Muscle of leg (tissue), 11 donors: Measurements from ENCODE around the gene NUCB1. TPM values are rescaled to one million over a fixed set of nuclear protein-coding genes. Genes with fewer than 3 reads are reported as not detected.
A peak's percentile ranks its signal among the peaks of the same experiment; 100 is the strongest.

Source experiments
- DNase-seq: peaks from one replicate; pipeline ENCODE4 v3.0.0; 2013
- H3K27ac ChIP-seq: one replicate; pipeline ENCODE4 v1.5.1; 2013; ENCODE audit warnings: mild to moderate bottlenecking, low read length, control low read depth
- H3K27me3 ChIP-seq: one replicate; pipeline ENCODE4 v1.6.1; 2013; ENCODE audit warnings: low read length; ENCODE audit not compliant: control insufficient read depth, insufficient read depth
- H3K36me3 ChIP-seq: one replicate; pipeline ENCODE4 v1.6.1; 2013; ENCODE audit warnings: low read length; ENCODE audit not compliant: control insufficient read depth, insufficient read depth
- H3K4me1 ChIP-seq: one replicate; pipeline ENCODE4 v1.6.1; 2013; ENCODE audit warnings: low read length; ENCODE audit not compliant: control insufficient read depth, insufficient read depth
- H3K4me3 ChIP-seq: one replicate; pipeline ENCODE4 v1.5.1; 2013; ENCODE audit warnings: low read length, control low read depth
- H3K9me3 ChIP-seq: replicated peaks from 2 replicates; pipeline ENCODE4 v1.6.1; 2013; ENCODE audit warnings: low read depth, low read length; ENCODE audit not compliant: control insufficient read depth
- WGBS: methylation state at CpG from one replicate; pipeline ENCODE4 v1.1.5; 2013; ENCODE audit warnings: missing lambda C conversion rate; ENCODE audit not compliant: insufficient coverage; 5-methylcytosine and 5-hydroxymethylcytosine counted together
- polyA plus RNA-seq, 8 donors: library from polyadenylated mRNA; unstranded; fragments of 120-200 nt; gene quantifications; one replicate each; pipeline versions ENCODE4 v1.2.1 to v1.2.3, GENCODE V29; 2013; ENCODE audit warnings: inconsistent platforms in 1 of 8, low replicate concordance in 1 of 8; ENCODE audit not compliant: insufficient read length in 8 of 8, insufficient read depth in 1 of 8
- total RNA-seq: library from RNA; stranded (reverse); fragments of 120-200 nt; gene quantifications from one replicate; pipeline ENCODE4 v1.2.4, GENCODE V29; 2013

The NUCB1 gene
- total and polyA plus RNA-seq, 9 donors: 97.3 to 216 (median 175) TPM

DNA sequence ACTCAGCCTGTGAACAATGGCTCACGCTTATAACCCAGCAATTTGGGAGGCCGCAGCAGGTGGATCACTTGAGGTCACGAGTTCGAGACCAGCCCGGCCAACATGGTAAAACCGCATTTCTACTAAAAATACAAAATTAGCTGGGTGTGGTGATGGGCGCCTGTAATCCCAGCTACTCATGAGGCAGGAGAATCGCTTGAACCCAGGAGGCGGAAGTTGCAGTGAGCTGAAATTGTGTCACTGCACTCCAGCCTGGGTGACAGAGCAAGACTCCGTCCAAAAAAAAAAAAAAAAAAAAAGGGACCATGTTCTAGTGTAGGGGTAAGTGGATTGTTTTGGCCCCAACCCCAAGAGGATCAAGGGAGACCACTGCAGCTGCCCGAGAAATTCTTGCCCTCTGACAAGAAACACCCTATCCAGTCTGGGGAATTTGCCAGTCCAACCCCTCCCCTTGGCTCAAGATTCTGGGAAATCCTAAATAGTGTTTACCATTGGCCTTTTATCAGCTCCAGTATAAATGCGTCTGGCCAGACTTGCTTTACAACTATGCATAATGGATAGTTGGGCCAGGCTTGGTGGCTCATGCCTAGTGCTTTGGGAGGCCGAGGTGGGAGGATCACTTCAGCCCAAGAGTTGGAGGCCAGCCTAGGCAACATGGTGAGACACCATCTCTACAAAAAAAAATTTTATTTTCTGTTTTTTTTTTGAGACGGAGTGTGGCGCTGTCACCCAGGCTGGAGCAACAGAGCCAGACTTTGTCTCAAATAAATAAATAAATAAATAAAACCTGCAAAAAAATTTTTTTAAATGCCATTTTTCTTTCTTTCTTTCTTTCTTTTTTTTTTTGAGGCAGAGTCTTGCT, 28.3 kb downstream of the NUCB1 start:
- peaks cover under 1% of the 10 kb centered on the region for H3K36me3 ChIP-seq
- H3K27me3 ChIP-seq: peaks cover 17% of the 10 kb centered on the region
- no peak for DNase-seq
- 92% methylated on average over 2 of the region's 15 CpGs for WGBS
- H3K27ac ChIP-seq: no peak overlapping the region
- peaks cover 9% of the 10 kb centered on the region for H3K4me1 ChIP-seq
- no peak overlapping the region for H3K4me3 ChIP-seq
- no peaks in the 10 kb centered on the region for H3K9me3 ChIP-seq

- Histone ChIP-seq H3K36me3 (no peaks in the 10 kb centered on the region), H3K4me1 (peaks cover 9% of the 10 kb centered on the region), H3K4me3 (peak within 1 kb of the TSS; percentile 43), H3K9me3 (no peaks in the 10 kb centered on the region), H3K27ac (no peak within 1 kb of the TSS), H3K27me3 (peaks cover 25% of the 10 kb centered on the region)
- WGBS: under 1% methylated on average over 29 of the region's 43 CpGs
- peak; percentile 69 for DNase-seq
These were observed 33.3 kb downstream of the NUCB1 start, which contains the start of gene DHDH for GRCh38 chr19:48933382-48933932. TSS of gene DHDH (plus strand) at chr19:48933699. CDS start at chr19:48933722, 23 bp downstream.

DNA sequence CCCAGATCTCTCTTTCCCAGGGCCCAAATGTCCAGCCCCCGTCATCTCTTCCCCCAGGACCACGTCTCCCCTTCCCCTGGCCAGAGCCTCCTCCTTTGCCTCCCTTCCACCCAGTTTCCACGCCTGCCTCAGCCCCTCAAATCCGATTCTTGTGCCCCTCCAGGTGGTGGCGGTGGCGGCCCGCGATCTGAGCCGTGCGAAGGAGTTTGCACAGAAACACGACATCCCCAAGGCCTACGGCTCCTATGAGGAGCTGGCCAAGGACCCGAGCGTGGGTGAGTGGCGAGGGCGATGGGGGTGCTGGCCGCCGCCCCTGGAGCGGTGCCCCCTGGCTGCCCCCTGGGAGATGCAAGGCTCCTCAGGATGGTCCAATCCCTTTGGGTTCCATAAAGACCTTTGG, 34.7 kb downstream of the NUCB1 start:
- peaks cover 25% of the 10 kb centered on the region for H3K27me3 ChIP-seq
- WGBS: 77% methylated on average over 19 of the region's 19 CpGs
- H3K36me3 ChIP-seq: no peaks in the 10 kb centered on the region
- H3K9me3 ChIP-seq: no peaks in the 10 kb centered on the region
- DNase-seq: no peak
- no peak overlapping the region for H3K27ac ChIP-seq
- H3K4me3 ChIP-seq: no peak overlapping the region
- H3K4me1 ChIP-seq: peaks cover 7% of the 10 kb centered on the region

DNA sequence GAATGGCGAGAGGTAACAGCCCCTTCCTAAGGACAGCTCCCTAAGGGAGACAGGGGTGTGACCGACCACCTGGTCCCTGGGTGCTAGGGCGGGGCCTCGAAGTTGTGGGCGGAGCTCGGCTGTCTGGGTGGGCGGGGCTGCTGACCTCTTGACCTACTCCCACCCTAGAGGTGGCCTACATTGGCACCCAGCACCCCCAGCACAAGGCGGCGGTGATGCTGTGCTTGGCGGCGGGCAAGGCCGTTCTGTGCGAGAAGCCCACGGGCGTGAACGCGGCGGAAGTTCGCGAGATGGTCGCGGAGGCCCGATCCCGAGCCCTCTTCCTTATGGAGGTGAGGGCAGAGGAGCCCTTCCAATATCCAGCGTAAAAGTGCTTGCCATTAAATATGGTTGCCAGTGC, 35.8 kb downstream of the NUCB1 start:
- Histone ChIP-seq H3K27me3 (peaks cover 25% of the 10 kb centered on the region), H3K27ac (no peak overlapping the region), H3K4me1 (peaks cover 7% of the 10 kb centered on the region), H3K9me3 (peaks cover 5% of the 10 kb centered on the region), H3K36me3 (no peaks in the 10 kb centered on the region), H3K4me3 (no peak overlapping the region)
- 98% methylated on average over 16 of the region's 25 CpGs for WGBS
- DNase-seq: no peak

GRCh38 chr19:48938256-48938655, 38.1 kb downstream of the NUCB1 start:
- 82% methylated on average over 5 of the region's 7 CpGs for WGBS
- H3K4me3 ChIP-seq: no peak overlapping the region
- H3K4me1 ChIP-seq: peaks cover 4% of the 10 kb centered on the region
- H3K27me3 ChIP-seq: peaks cover 11% of the 10 kb centered on the region
- no peaks in the 10 kb centered on the region for H3K36me3 ChIP-seq
- H3K9me3 ChIP-seq: peaks cover 10% of the 10 kb centered on the region
- no peak for DNase-seq
- H3K27ac ChIP-seq: no peak overlapping the region

- no peak overlapping the region for H3K4me3 ChIP-seq
- no peaks in the 10 kb centered on the region for H3K36me3 ChIP-seq
- H3K9me3 ChIP-seq: peaks cover 10% of the 10 kb centered on the region
- no CpG with 5 or more reads among the region's 5 CpGs for WGBS
- no peak overlapping the region for H3K27ac ChIP-seq
- H3K4me1 ChIP-seq: no peaks in the 10 kb centered on the region
- DNase-seq: no peak
- peaks cover 2% of the 10 kb centered on the region for H3K27me3 ChIP-seq
These were observed 40.8 kb downstream of the NUCB1 start for GRCh38 chr19:48940902-48941301.

- WGBS: 86% methylated on average over 2 of the region's 6 CpGs
- Histone ChIP-seq H3K4me1 (peaks cover 7% of the 10 kb centered on the region), H3K27ac (no peak overlapping the region), H3K9me3 (peaks cover 14% of the 10 kb centered on the region), H3K4me3 (no peak overlapping the region), H3K36me3 (no peaks in the 10 kb centered on the region), H3K27me3 (peaks cover 2% of the 10 kb centered on the region)
- DNase-seq: no peak
These were observed 43.0 kb downstream of the NUCB1 start for GRCh38 chr19:48943081-48943480.

DNA sequence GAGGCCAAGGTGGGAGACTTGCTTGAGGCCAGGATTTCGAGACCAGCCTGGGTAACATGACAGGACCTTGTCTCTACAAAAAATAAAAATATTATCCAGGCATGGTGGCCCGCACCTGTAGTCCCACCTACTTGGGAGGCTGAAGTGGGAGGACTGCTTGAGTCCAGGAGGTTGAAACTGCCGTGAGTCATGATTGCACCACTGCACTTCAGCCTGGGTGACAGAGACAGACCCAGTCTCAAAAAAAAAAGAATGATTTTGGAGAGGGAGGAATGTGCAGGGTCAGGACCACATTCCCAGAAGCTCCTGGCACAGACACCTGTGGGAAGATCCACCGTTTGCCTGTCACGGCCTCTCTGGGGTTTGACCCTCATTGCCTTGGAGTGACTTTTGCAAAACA, 45.3 kb downstream of the NUCB1 start:
- H3K27ac ChIP-seq: no peak overlapping the region
- no peaks in the 10 kb centered on the region for H3K36me3 ChIP-seq
- H3K9me3 ChIP-seq: peaks cover 11% of the 10 kb centered on the region
- H3K27me3 ChIP-seq: peaks cover 2% of the 10 kb centered on the region
- no peak overlapping the region for H3K4me3 ChIP-seq
- WGBS: 74% methylated on average over 4 of the region's 5 CpGs
- peaks cover 7% of the 10 kb centered on the region for H3K4me1 ChIP-seq
- no peak for DNase-seq

GRCh38 chr19:48945817-48946216, 45.7 kb downstream of the NUCB1 start:
- no peak overlapping the region for H3K4me3 ChIP-seq
- peaks cover 9% of the 10 kb centered on the region for H3K9me3 ChIP-seq
- peaks cover 2% of the 10 kb centered on the region for H3K27me3 ChIP-seq
- WGBS: 86% methylated on average over 1 of the region's 2 CpGs
- H3K36me3 ChIP-seq: no peaks in the 10 kb centered on the region
- H3K27ac ChIP-seq: no peak overlapping the region
- no peak for DNase-seq
- peaks cover 7% of the 10 kb centered on the region for H3K4me1 ChIP-seq

DNA sequence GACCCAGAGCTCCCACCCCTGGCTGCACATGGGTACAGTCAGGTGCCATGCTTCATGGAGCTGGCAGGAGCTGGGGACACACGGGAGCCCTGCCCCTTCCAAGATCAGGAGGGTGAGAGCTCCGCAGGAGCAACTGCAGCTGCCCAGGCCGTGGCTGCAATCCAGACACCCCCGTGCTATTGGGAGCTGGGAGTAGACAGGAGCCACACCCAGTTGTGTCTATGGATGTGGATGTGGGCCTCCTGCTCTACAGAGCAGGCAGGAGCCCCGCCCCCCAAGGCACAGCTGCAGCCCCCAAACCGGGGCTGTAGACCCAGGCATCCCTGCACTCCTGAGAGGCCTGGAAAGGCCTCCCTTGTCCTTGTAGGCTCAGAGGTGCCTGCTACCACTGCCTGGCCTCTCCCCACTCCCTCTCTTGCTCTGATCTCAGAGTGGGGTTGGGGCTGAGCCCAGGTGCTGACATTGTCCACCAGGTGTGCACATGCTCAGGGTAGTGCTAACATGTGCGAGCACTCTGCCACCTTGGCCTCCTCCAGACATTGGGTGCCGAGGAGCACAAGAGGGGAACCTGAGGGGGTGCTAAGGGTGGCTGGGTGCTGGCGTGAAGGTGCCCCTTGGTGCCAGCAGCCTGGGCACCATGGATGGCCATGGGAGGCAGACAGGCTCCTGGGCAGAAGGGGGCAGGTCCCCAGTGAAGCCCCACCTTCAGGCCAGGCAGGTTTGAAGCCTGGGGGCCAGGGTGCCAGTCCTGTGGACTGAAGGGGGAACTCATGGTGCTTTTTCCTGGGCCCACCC, 46.5 kb downstream of the NUCB1 start:
- no peak overlapping the region for H3K27ac ChIP-seq
- H3K4me3 ChIP-seq: no peak overlapping the region
- H3K27me3 ChIP-seq: no peaks in the 10 kb centered on the region
- 55% methylated on average over 9 of the region's 9 CpGs for WGBS
- H3K4me1 ChIP-seq: peaks cover 7% of the 10 kb centered on the region
- DNase-seq: peak; percentile 46
- H3K36me3 ChIP-seq: no peaks in the 10 kb centered on the region
- peaks cover 3% of the 10 kb centered on the region for H3K9me3 ChIP-seq
